CD14-positive monocyte (primary cell): ENCODE results near the gene RPL7L1. TPM values are rescaled to one million over a fixed set of nuclear protein-coding genes. Genes with fewer than 3 reads are reported as not detected.

Experiments
- DNase-seq, 3 donors: peaks; one replicate each; pipeline ENCODE4 v3.0.0-alpha.2; 2011 to 2022
- H2AFZ ChIP-seq: 2 replicates; pipeline ENCODE4 v1.6.0; 2012; ENCODE audit warnings: mild to moderate bottlenecking, low read depth, low read length, inconsistent platforms; ENCODE audit not compliant: insufficient read depth, poor library complexity, severe bottlenecking
- H3K27ac ChIP-seq, 2 donors: 1 replicate in 1 of 2; 2 replicates in 1 of 2; pipeline ENCODE4 v1.5.1; 2012 to 2013; ENCODE audit warnings: low read length in 2 of 2, control low read depth in 1 of 2, inconsistent platforms in 1 of 2, low read depth in 1 of 2, mild to moderate bottlenecking in 1 of 2
- H3K27me3 ChIP-seq, 2 donors: one replicate each; pipeline versions ENCODE4 v1.6.0 to v1.6.1; 2011 to 2013; ENCODE audit warnings: low read length in 2 of 2; ENCODE audit not compliant: control insufficient read depth in 2 of 2, insufficient read depth in 2 of 2
- H3K36me3 ChIP-seq, 2 donors: replicated peaks in 1 of 2; 1 replicate in 1 of 2; 2 replicates in 1 of 2; pipeline versions ENCODE4 v1.5.1 to v1.6.1; 2012 to 2013; ENCODE audit warnings: low read length in 2 of 2, control low read depth in 1 of 2, inconsistent platforms in 1 of 2, mild to moderate bottlenecking in 1 of 2; ENCODE audit not compliant: insufficient read depth in 2 of 2, control insufficient read depth in 1 of 2
- H3K4me1 ChIP-seq, 2 donors: 1 replicate in 1 of 2; 2 replicates in 1 of 2; pipeline versions ENCODE4 v1.5.1 to v1.6.1; 2012 to 2013; ENCODE audit warnings: low read length in 2 of 2, control low read depth in 1 of 2, inconsistent platforms in 1 of 2, mild to moderate bottlenecking in 1 of 2, moderate library complexity in 1 of 2; ENCODE audit not compliant: insufficient read depth in 2 of 2, control insufficient read depth in 1 of 2
- H3K4me2 ChIP-seq: replicated peaks from 2 replicates; pipeline ENCODE3; 2012; ENCODE audit warnings: low read length, moderate library complexity, mild to moderate bottlenecking; ENCODE audit not compliant: poor library complexity, severe bottlenecking; ENCODE audit errors: extremely low read depth
- H3K4me3 ChIP-seq, 3 experiments: fragments of 200-600 bp in 1 of 3; sonication (generic) in 1 of 3; replicated peaks in 1 of 3; 1 replicate in 2 of 3; 2 replicates in 1 of 3; pipeline ENCODE4 v1.5.1; 2011 to 2013; ENCODE audit warnings: low read length in 3 of 3, mild to moderate bottlenecking in 3 of 3, control low read depth in 2 of 3, low read depth in 2 of 3, inconsistent platforms in 1 of 3, moderate library complexity in 1 of 3
- H3K79me2 ChIP-seq: 2 replicates; pipeline ENCODE4 v1.6.0; 2012; ENCODE audit warnings: mild to moderate bottlenecking, control low read depth, inconsistent platforms, low read length, moderate library complexity; ENCODE audit not compliant: insufficient read depth
- H3K9ac ChIP-seq: 2 replicates; pipeline ENCODE4 v1.6.0; 2017; ENCODE audit warnings: low read length, mild to moderate bottlenecking; ENCODE audit not compliant: insufficient read depth, poor library complexity, severe bottlenecking
- H3K9me3 ChIP-seq, 2 donors: replicated peaks in 1 of 2; 1 replicate in 1 of 2; 2 replicates in 1 of 2; pipeline versions ENCODE4 v1.5.1 to v1.6.1; 2012 to 2013; ENCODE audit warnings: low read length in 2 of 2, control low read depth in 1 of 2; ENCODE audit not compliant: control insufficient read depth in 1 of 2, insufficient read depth in 1 of 2
- H4K20me1 ChIP-seq: 2 replicates; pipeline ENCODE4 v1.6.0; 2012; ENCODE audit warnings: mild to moderate bottlenecking, low read length, control low read depth, moderate library complexity; ENCODE audit not compliant: insufficient read depth
- H3K27ac Mint-ChIP-seq, 7 donors: one replicate each; pipeline ENCODE4 v1.8.0; 2020; ENCODE audit warnings: mild to moderate bottlenecking in 7 of 7, mixed read lengths in 7 of 7, moderate library complexity in 6 of 7, inconsistent platforms in 2 of 7
- H3K27me3 Mint-ChIP-seq, 3 donors: one replicate each; pipeline ENCODE4 v1.8.0; 2021 to 2022; ENCODE audit warnings: low read depth in 3 of 3, mild to moderate bottlenecking in 3 of 3, mixed read lengths in 3 of 3, moderate library complexity in 3 of 3, inconsistent platforms in 1 of 3
- H3K36me3 Mint-ChIP-seq, 2 donors: one replicate each; pipeline ENCODE4 v1.8.0; 2020; ENCODE audit warnings: mixed read lengths in 2 of 2, inconsistent platforms in 1 of 2, mild to moderate bottlenecking in 1 of 2
- H3K4me1 Mint-ChIP-seq: one replicate; pipeline ENCODE4 v1.8.0; 2020; ENCODE audit warnings: mild to moderate bottlenecking, mixed read lengths
- H3K4me3 Mint-ChIP-seq, 2 donors: one replicate each; pipeline ENCODE4 v1.8.0; 2020; ENCODE audit warnings: mild to moderate bottlenecking in 2 of 2, mixed read lengths in 2 of 2, moderate library complexity in 1 of 2
- H3K9me3 Mint-ChIP-seq, 7 donors: one replicate each; pipeline ENCODE4 v1.8.0; 2020 to 2022; ENCODE audit warnings: mixed read lengths in 7 of 7, mild to moderate bottlenecking in 6 of 7, moderate library complexity in 6 of 7, inconsistent platforms in 2 of 7
- CTCF ChIP-seq: fragments of 200-600 bp; IDR thresholded peaks from one replicate; pipeline ENCODE4 v1.8.0; 2022; ENCODE audit warnings: antibody characterized with exemption, mild to moderate bottlenecking
- WGBS: methylation state at CpG from one replicate; pipeline ENCODE4 v1.1.5; 2013; ENCODE audit warnings: missing lambda C conversion rate; ENCODE audit not compliant: insufficient coverage; 5-methylcytosine and 5-hydroxymethylcytosine counted together
- intact Hi-C, 2 donors: fragments of 100-400 bp; cut with micrococcal nuclease; formaldehyde crosslinking; loops; one replicate each; pipeline versions ENCODE4 v1.15.0 to v1.15.1; 2023
- polyA plus RNA-seq, 3 donors: library from polyadenylated mRNA; depleted of rRNA in 1 of 3; unstranded in 2 of 3; stranded (reverse) in 1 of 3; fragments of 300-500 nt in 2 of 3; fragments of >200 nt in 1 of 3; fragmentation: Illumina TruSeq in 2 of 3; gene quantifications; 1 replicate in 2 of 3; 2 replicates in 1 of 3; pipeline ENCODE4 v1.2.3, GENCODE V29; 2012 to 2021

The RPL7L1 gene
- polyA plus RNA-seq, 3 donors: 7.6 to 35.5 (median 29.7) TPM

DNA sequence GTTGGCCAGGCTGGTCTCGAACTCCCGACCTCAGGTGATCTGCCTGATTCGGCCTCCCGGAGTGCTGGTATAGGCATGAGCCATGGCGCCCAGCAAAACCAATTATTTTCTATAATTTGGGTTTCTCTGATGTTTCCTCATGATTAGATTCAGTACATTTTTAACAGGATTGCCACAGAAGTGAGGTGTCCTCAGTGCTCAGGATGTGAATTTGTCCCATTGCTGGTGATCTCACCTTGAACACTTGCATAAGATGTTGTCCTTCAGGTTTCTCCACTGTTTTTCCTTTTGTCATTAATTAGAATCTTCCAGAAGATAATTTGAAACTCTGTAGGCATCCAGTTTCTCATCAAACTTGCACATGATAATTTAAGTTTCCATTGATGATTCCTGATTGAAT lies 45.4 kb upstream of the RPL7L1 start:
- intact Hi-C loops: no loop called here

GRCh38 chr6:42841844-42842584 lies 37.4 kb upstream of the RPL7L1 start:
- no peaks in the 10 kb centered on the region for H3K27me3 ChIP-seq
- no peaks in the 10 kb centered on the region for H3K4me1 ChIP-seq
- Mint-ChIP-seq H3K4me1 (no peaks in the 10 kb centered on the region), H3K27me3 (peaks cover 0 to 2% (median 0%) of the 10 kb centered on the region in 3 donors), H3K4me3 (no peak overlapping the region), H3K27ac (no peak overlapping the region), H3K36me3 (peaks cover 33 to 54% of the 10 kb centered on the region in 2 donors), H3K9me3 (no peaks in the 10 kb centered on the region)
- peaks cover 15 to 32% of the 10 kb centered on the region in 2 donors for H3K36me3 ChIP-seq
- H3K9me3 ChIP-seq: no peaks in the 10 kb centered on the region
- H2AFZ ChIP-seq: no peak overlapping the region
- TF ChIP-seq CTCF: no peak
- no peak overlapping the region for H3K4me2 ChIP-seq
- no peak overlapping the region for H3K9ac ChIP-seq
- H4K20me1 ChIP-seq: peaks cover 22% of the 10 kb centered on the region
- no peak overlapping the region for H3K27ac ChIP-seq
- intact Hi-C loops: no loop called here
- no peak overlapping the region for H3K4me3 ChIP-seq
- DNase-seq: no peak
- WGBS: 89% methylated on average over 4 of the region's 6 CpGs
- H3K79me2 ChIP-seq: no peaks in the 10 kb centered on the region

More for the DNA sequence above, 45.4 kb upstream of the RPL7L1 start:
- Mint-ChIP-seq H3K36me3 (peaks cover 49 to 76% of the 10 kb centered on the region in 2 donors), H3K9me3 (no peaks in the 10 kb centered on the region), H3K4me1 (no peaks in the 10 kb centered on the region), H3K27me3 (no peaks in the 10 kb centered on the region), H3K27ac (no peak overlapping the region), H3K4me3 (no peak overlapping the region)
- no peak for TF ChIP-seq CTCF
- Histone ChIP-seq H4K20me1 (peaks cover 27% of the 10 kb centered on the region), H3K27ac (no peak overlapping the region), H3K4me2 (no peak overlapping the region), H3K9ac (no peak overlapping the region), H3K4me1 (no peaks in the 10 kb centered on the region), H3K79me2 (peaks cover 2% of the 10 kb centered on the region), H3K36me3 (peaks cover 35 to 68% of the 10 kb centered on the region in 2 donors), H3K27me3 (no peaks in the 10 kb centered on the region), H3K9me3 (no peaks in the 10 kb centered on the region), H3K4me3 (no peak overlapping the region), H2AFZ (no peak overlapping the region)
- no peak for DNase-seq
- 100% methylated on average over 2 of the region's 5 CpGs for WGBS
